GM18858 (cell line): ENCODE data around the gene MYO1E.
A peak's percentile ranks its signal among the peaks of the same experiment; 100 is the strongest.
"Not testable (repeated sequence)": the region's sequence is repeated elsewhere in the genome, so short reads cannot be mapped to it uniquely, and the experiment has no call there.

ENCODE experiments used
- ATAC-seq: cut with Tn5 transposase; IDR thresholded peaks from one replicate; pipeline ENCODE4 v1.9.1; 2021; ENCODE audit not compliant: unreplicated experiment

The MYO1E gene

GRCh38 chr15:59352683-59353082, 20.0 kb downstream of the MYO1E start:
- ATAC-seq: no peak

GRCh38 chr15:59352189-59352588, 20.5 kb downstream of the MYO1E start:
- no peak for ATAC-seq

- no peak for ATAC-seq
These were observed 22.3 kb downstream of the MYO1E start for GRCh38 chr15:59350421-59350732.

- ATAC-seq: no peak
These were observed 22.8 kb downstream of the MYO1E start for GRCh38 chr15:59349680-59350420.

GRCh38 chr15:59347915-59348314, 24.8 kb downstream of the MYO1E start:
- no peak for ATAC-seq

- no peak for ATAC-seq
These were observed 25.7 kb downstream of the MYO1E start for GRCh38 chr15:59346951-59347350.

- ATAC-seq: no peak
These were observed 27.3 kb downstream of the MYO1E start for GRCh38 chr15:59345326-59345725.

GRCh38 chr15:59344311-59344710, 28.4 kb downstream of the MYO1E start:
- no peak for ATAC-seq

- no peak for ATAC-seq
These were observed 32.3 kb downstream of the MYO1E start for GRCh38 chr15:59340325-59340724.

GRCh38 chr15:59339252-59339672, 33.4 kb downstream of the MYO1E start:
- ATAC-seq: no peak

- ATAC-seq: no peak
These were observed 34.3 kb downstream of the MYO1E start for GRCh38 chr15:59338414-59338813.

GRCh38 chr15:59336725-59337124, 35.9 kb downstream of the MYO1E start:
- not testable (repeated sequence) for ATAC-seq

GRCh38 chr15:59335207-59335786, 37.4 kb downstream of the MYO1E start:
- ATAC-seq: no peak

- ATAC-seq: no peak
These were observed 38.6 kb downstream of the MYO1E start for GRCh38 chr15:59334076-59334415.

- ATAC-seq: no peak
These were observed 39.1 kb downstream of the MYO1E start for GRCh38 chr15:59333401-59334075.

GRCh38 chr15:59332009-59332408, 40.7 kb downstream of the MYO1E start:
- ATAC-seq: no peak

- ATAC-seq: no peak
These were observed 42.0 kb downstream of the MYO1E start for GRCh38 chr15:59330649-59331048.

- no peak for ATAC-seq
These were observed 42.9 kb downstream of the MYO1E start for GRCh38 chr15:59329570-59330350.

- no peak for ATAC-seq
These were observed 43.6 kb downstream of the MYO1E start for GRCh38 chr15:59329091-59329490.

- peak; percentile 59 for ATAC-seq
These were observed 44.7 kb downstream of the MYO1E start for GRCh38 chr15:59327942-59328341.

GRCh38 chr15:59326856-59327255, 45.8 kb downstream of the MYO1E start:
- no peak for ATAC-seq
